Activated T-cell treated with anti-CD3 and anti-CD28 coated beads, Interleukin-2, amount 50 U/mL, for 72 hours (primary cell): ENCODE results near the gene SLC30A1. TPM values are rescaled to one million over a fixed set of nuclear protein-coding genes. Genes with fewer than 3 reads are reported as not detected.
"Not testable (repeated sequence)": the region's sequence is repeated elsewhere in the genome, so short reads cannot be mapped to it uniquely, and the experiment has no call there.

Experiments
- ATAC-seq, 2 donors: fragments of 150-1000 bp; cut with Tn5 transposase; replicated peaks in 1 of 2; 2 replicates each; pipeline ENCODE4 v1.10.0; 2021; ENCODE audit warnings: moderate library complexity in 2 of 2, mild to moderate bottlenecking in 1 of 2
- DNase-seq, 2 donors: peaks; one replicate each; pipeline ENCODE4 v3.0.0; 2021 to 2022; ENCODE audit warnings: mixed read lengths in 1 of 2
- H3K27ac Mint-ChIP-seq: one replicate; pipeline ENCODE4 v1.8.0; 2022; ENCODE audit warnings: mild to moderate bottlenecking, moderate library complexity, mixed read lengths
- H3K27me3 Mint-ChIP-seq: one replicate; pipeline ENCODE4 v1.8.0; 2022; ENCODE audit warnings: low read depth, mixed read lengths
- H3K36me3 Mint-ChIP-seq, 2 donors: one replicate each; pipeline ENCODE4 v1.8.0; 2022; ENCODE audit warnings: mixed read lengths in 2 of 2, mild to moderate bottlenecking in 1 of 2; ENCODE audit not compliant: insufficient read depth in 2 of 2
- H3K4me1 Mint-ChIP-seq: one replicate; pipeline ENCODE4 v1.8.0; 2022; ENCODE audit warnings: low read depth, mixed read lengths
- H3K4me3 Mint-ChIP-seq, 2 donors: one replicate each; pipeline ENCODE4 v1.8.0; 2022; ENCODE audit warnings: mild to moderate bottlenecking in 2 of 2, mixed read lengths in 2 of 2, moderate library complexity in 2 of 2
- H3K9me3 Mint-ChIP-seq, 2 donors: one replicate each; pipeline ENCODE4 v1.8.0; 2022; ENCODE audit warnings: mixed read lengths in 2 of 2
- total RNA-seq, 2 donors: library from RNA; stranded (reverse); gene quantifications; one replicate each; pipeline ENCODE4 v1.2.3, GENCODE V29; 2022

Gene SLC30A1
- total RNA-seq, 2 donors from 2014 or later, result 8.0 to 8.6 TPM

- H3K27me3 Mint-ChIP-seq, result peaks cover 21% of the 10 kb centered on the region
- peaks cover 3 to 10% of the 10 kb centered on the region in 2 donors for H3K9me3 Mint-ChIP-seq
- H3K36me3 Mint-ChIP-seq, result peaks cover 2 to 9% of the 10 kb centered on the region in 2 donors
- peaks cover 6% of the 10 kb centered on the region for H3K4me1 Mint-ChIP-seq
- no peak overlapping the region for H3K4me3 Mint-ChIP-seq
- no peak for ATAC-seq
- H3K27ac Mint-ChIP-seq, result no peak overlapping the region
- DNase-seq, result no peak
Measured at GRCh38 chr1:211541278-211541677, 37.7 kb downstream of the SLC30A1 start.

- not testable (repeated sequence) for H3K9me3 Mint-ChIP-seq, H3K36me3 Mint-ChIP-seq, ATAC-seq, DNase-seq, H3K27ac Mint-ChIP-seq, H3K4me1 Mint-ChIP-seq, H3K4me3 Mint-ChIP-seq
- H3K27me3 Mint-ChIP-seq, result peaks cover 21% of the 10 kb centered on the region
Measured at GRCh38 chr1:211540824-211541223, 38.1 kb downstream of the SLC30A1 start.

GRCh38 chr1:211538287-211538686 lies 40.7 kb downstream of the SLC30A1 start:
- DNase-seq, result no peak
- Mint-ChIP-seq H3K9me3 (peaks cover 3 to 10% of the 10 kb centered on the region in 2 donors), H3K36me3 (peaks cover 2 to 9% of the 10 kb centered on the region in 2 donors), H3K27ac (no peak overlapping the region), H3K4me3 (no peak overlapping the region), H3K27me3 (peaks cover 14% of the 10 kb centered on the region), H3K4me1 (no peaks in the 10 kb centered on the region)
- ATAC-seq, result no peak

GRCh38 chr1:211537253-211537652 lies 41.7 kb downstream of the SLC30A1 start:
- no peak for DNase-seq
- H3K4me1 Mint-ChIP-seq, result no peaks in the 10 kb centered on the region
- H3K27ac Mint-ChIP-seq, result no peak overlapping the region
- peaks cover 2 to 9% of the 10 kb centered on the region in 2 donors for H3K36me3 Mint-ChIP-seq
- H3K27me3 Mint-ChIP-seq, result peaks cover 13% of the 10 kb centered on the region
- no peak for ATAC-seq
- no peak overlapping the region for H3K4me3 Mint-ChIP-seq
- H3K9me3 Mint-ChIP-seq, result peaks cover 3 to 10% of the 10 kb centered on the region in 2 donors

GRCh38 chr1:211536606-211537005 lies 42.4 kb downstream of the SLC30A1 start:
- no peak for DNase-seq
- Mint-ChIP-seq H3K4me3 (no peak overlapping the region), H3K27me3 (peaks cover 6% of the 10 kb centered on the region), H3K27ac (no peak overlapping the region), H3K9me3 (peaks cover 3 to 8% of the 10 kb centered on the region in 2 donors), H3K4me1 (no peaks in the 10 kb centered on the region), H3K36me3 (peaks cover 2 to 8% of the 10 kb centered on the region in 2 donors)
- no peak for ATAC-seq

GRCh38 chr1:211535346-211535745 lies 43.6 kb downstream of the SLC30A1 start:
- Mint-ChIP-seq H3K36me3 (no peaks in the 10 kb centered on the region), H3K9me3 (peaks cover 0 to 2% of the 10 kb centered on the region in 2 donors), H3K4me3 (no peak overlapping the region), H3K4me1 (no peaks in the 10 kb centered on the region), H3K27me3 (no peaks in the 10 kb centered on the region), H3K27ac (no peak overlapping the region)
- DNase-seq (no peak), ATAC-seq (no peak)

GRCh38 chr1:211534545-211535291 lies 44.2 kb downstream of the SLC30A1 start:
- DNase-seq (no peak), ATAC-seq (no peak)
- H3K27me3 Mint-ChIP-seq, result no peaks in the 10 kb centered on the region
- H3K9me3 Mint-ChIP-seq, result no peaks in the 10 kb centered on the region
- H3K36me3 Mint-ChIP-seq, result no peaks in the 10 kb centered on the region
- H3K27ac Mint-ChIP-seq, result no peak overlapping the region
- no peak overlapping the region for H3K4me3 Mint-ChIP-seq
- peaks cover 2% of the 10 kb centered on the region for H3K4me1 Mint-ChIP-seq

GRCh38 chr1:211532088-211532444 lies 46.9 kb downstream of the SLC30A1 start:
- peaks cover 24% of the 10 kb centered on the region for H3K4me1 Mint-ChIP-seq
- no peak overlapping the region for H3K4me3 Mint-ChIP-seq
- no peaks in the 10 kb centered on the region for H3K9me3 Mint-ChIP-seq
- no peaks in the 10 kb centered on the region for H3K27me3 Mint-ChIP-seq
- ATAC-seq (no peak), DNase-seq (no peak)
- no peaks in the 10 kb centered on the region for H3K36me3 Mint-ChIP-seq
- no peak overlapping the region for H3K27ac Mint-ChIP-seq

- H3K4me1 Mint-ChIP-seq, result peaks cover 28% of the 10 kb centered on the region
- H3K36me3 Mint-ChIP-seq, result no peaks in the 10 kb centered on the region
- H3K9me3 Mint-ChIP-seq, result no peaks in the 10 kb centered on the region
- no peak overlapping the region for H3K4me3 Mint-ChIP-seq
- no peaks in the 10 kb centered on the region for H3K27me3 Mint-ChIP-seq
- ATAC-seq, result no peak
- no peak overlapping the region for H3K27ac Mint-ChIP-seq
- no peak for DNase-seq
Measured at GRCh38 chr1:211531194-211532087, 47.5 kb downstream of the SLC30A1 start.

- H3K27me3 Mint-ChIP-seq, result no peaks in the 10 kb centered on the region
- no peak overlapping the region for H3K4me3 Mint-ChIP-seq
Measured at GRCh38 chr1:211530102-211530501, 48.9 kb downstream of the SLC30A1 start.

GRCh38 chr1:211529453-211529852 lies 49.5 kb downstream of the SLC30A1 start:
- no peaks in the 10 kb centered on the region for H3K9me3 Mint-ChIP-seq
- no peaks in the 10 kb centered on the region for H3K27me3 Mint-ChIP-seq
- no peak overlapping the region for H3K4me3 Mint-ChIP-seq
- H3K27ac Mint-ChIP-seq, result no peak overlapping the region
- H3K36me3 Mint-ChIP-seq, result no peaks in the 10 kb centered on the region
- H3K4me1 Mint-ChIP-seq, result peaks cover 28% of the 10 kb centered on the region
- ATAC-seq (no peak), DNase-seq (no peak)

More at GRCh38 chr1:211530102-211530501, 48.9 kb downstream of the SLC30A1 start:
- ATAC-seq, result no peak
- H3K36me3 Mint-ChIP-seq, result no peaks in the 10 kb centered on the region
- peaks cover 28% of the 10 kb centered on the region for H3K4me1 Mint-ChIP-seq
- no peak overlapping the region for H3K27ac Mint-ChIP-seq
- H3K9me3 Mint-ChIP-seq, result no peaks in the 10 kb centered on the region
- DNase-seq, result no peak

- no peaks in the 10 kb centered on the region for H3K27me3 Mint-ChIP-seq
- H3K4me3 Mint-ChIP-seq, result no peak overlapping the region
- ATAC-seq, result no peak
- H3K36me3 Mint-ChIP-seq, result no peaks in the 10 kb centered on the region
- DNase-seq, result no peak
- peaks cover 28% of the 10 kb centered on the region for H3K4me1 Mint-ChIP-seq
- no peak overlapping the region for H3K27ac Mint-ChIP-seq
- H3K9me3 Mint-ChIP-seq, result no peaks in the 10 kb centered on the region
Measured at GRCh38 chr1:211529011-211529410, 50.0 kb downstream of the SLC30A1 start.

GRCh38 chr1:211527888-211528287 lies 51.1 kb downstream of the SLC30A1 start:
- no peak for ATAC-seq
- DNase-seq, result no peak
- Mint-ChIP-seq H3K9me3 (no peaks in the 10 kb centered on the region), H3K27me3 (no peaks in the 10 kb centered on the region), H3K4me3 (no peak overlapping the region), H3K4me1 (peaks cover 28% of the 10 kb centered on the region), H3K27ac (no peak overlapping the region), H3K36me3 (no peaks in the 10 kb centered on the region)
